Transverse colon (tissue), 4 donors: ENCODE data around the gene CACNA1S. TPM values are rescaled to one million over a fixed set of nuclear protein-coding genes. Genes with fewer than 3 reads are reported as not detected.

ENCODE experiments used
- DNase-seq: peaks from one replicate; pipeline ENCODE4 v3.0.0-alpha.2; 2019
- H3K27ac ChIP-seq, 4 donors: fragments of 200-600 bp; sonication (generic); 2 replicates each; pipeline ENCODE4 v1.5.1; 2016 to 2018; ENCODE audit warnings: inconsistent platforms in 4 of 4
- H3K27me3 ChIP-seq: fragments of 200-600 bp; sonication (generic); 2 replicates; pipeline ENCODE4 v1.5.1; 2017; ENCODE audit warnings: inconsistent platforms
- H3K36me3 ChIP-seq, 4 donors: fragments of 200-600 bp; sonication (generic); 2 replicates each; pipeline ENCODE4 v1.5.1; 2017 to 2019; ENCODE audit warnings: inconsistent platforms in 4 of 4
- H3K4me1 ChIP-seq, 4 donors: fragments of 200-600 bp; sonication (generic); 2 replicates each; pipeline ENCODE4 v1.5.1; 2017 to 2020; ENCODE audit warnings: inconsistent platforms in 4 of 4
- H3K4me3 ChIP-seq, 4 donors: fragments of 200-600 bp; sonication (generic); 1 replicate in 1 of 4; 2 replicates in 3 of 4; pipeline versions ENCODE4 v1.5.1 to v1.6.1; 2017 to 2019; ENCODE audit warnings: inconsistent platforms in 4 of 4
- H3K9me3 ChIP-seq, 2 donors: fragments of 200-600 bp; sonication (generic); 2 replicates each; pipeline ENCODE4 v1.5.1; 2017 to 2019; ENCODE audit warnings: inconsistent platforms in 2 of 2
- EP300 ChIP-seq: sonication (generic); formaldehyde crosslinking; IDR thresholded peaks from one replicate; pipeline ENCODE4 v1.6.1; 2017; ENCODE audit warnings: antibody characterized with exemption, low read depth
- POLR2A ChIP-seq: fragments of 450-650 bp; IDR thresholded peaks from one replicate; pipeline ENCODE4 v1.6.1; 2016; ENCODE audit warnings: antibody characterized with exemption, mild to moderate bottlenecking, moderate library complexity
- POLR2AphosphoS5 ChIP-seq, 3 donors: sonication (generic); formaldehyde crosslinking; IDR thresholded peaks; one replicate each; pipeline ENCODE4 v1.6.1; 2016; ENCODE audit warnings: antibody characterized with exemption in 3 of 3
- WGBS, 2 donors: methylation state at CpG; one replicate each; pipeline ENCODE4 v1.1.5; 2018; ENCODE audit warnings: low coverage in 1 of 2; 5-methylcytosine and 5-hydroxymethylcytosine counted together
- in situ Hi-C, 4 donors: fragments of 200-750 bp; cut with MboI; loops; one replicate each; pipeline versions ENCODE4 v1.15.0 to v1.15.1; 2017; ENCODE audit warnings: low sequenced_read_pairs in 3 of 4, low pct_ligation_motif_present in 1 of 4, low pct_unique_long_range_greater_than_20kb in 1 of 4
- intact Hi-C: fragments of 100-400 bp; cut with DNase I; formaldehyde crosslinking; loops from one replicate; pipeline ENCODE4 v1.15.1; 2023; ENCODE audit warnings: low total_unique reads
- total RNA-seq, 4 donors: library from RNA; depleted of rRNA; stranded (reverse); fragments of >200 nt; gene quantifications; one replicate each; pipeline ENCODE4 v1.1.0, GENCODE V29; 2016
- TF ChIP-seq, protein P1 (sequence below), 5 experiments: fragments of 200-600 bp in 3 of 5; fragments of 450-650 bp in 2 of 5; sonication (generic) in 3 of 5; IDR thresholded peaks; 1 replicate in 2 of 5; 2 replicates in 3 of 5; pipeline ENCODE4 v1.5.1; 2016 to 2017; ENCODE audit warnings: antibody characterized with exemption in 5 of 5, inconsistent platforms in 3 of 5, mild to moderate bottlenecking in 2 of 5, moderate library complexity in 1 of 5

Gene CACNA1S
- total RNA-seq, 4 donors from 2014 or later, result not detected

GRCh38 chr1:201020721-201021629, 91.3 kb downstream of the CACNA1S start:
- Histone ChIP-seq H3K9me3 (no peaks in the 10 kb centered on the region), H3K27ac (peak overlapping the region; percentile 74 to 82 (median 77)), H3K4me3 (no peak overlapping the region), H3K36me3 (no peaks in the 10 kb centered on the region), H3K4me1 (peaks cover 19 to 80% (median 45%) of the 10 kb centered on the region in 4 donors), H3K27me3 (no peaks in the 10 kb centered on the region)
- in situ Hi-C loops (no loop called here), intact Hi-C loops (no loop called here)
- TF ChIP-seq EP300, result no peak
- TF ChIP-seq, protein P1, sequence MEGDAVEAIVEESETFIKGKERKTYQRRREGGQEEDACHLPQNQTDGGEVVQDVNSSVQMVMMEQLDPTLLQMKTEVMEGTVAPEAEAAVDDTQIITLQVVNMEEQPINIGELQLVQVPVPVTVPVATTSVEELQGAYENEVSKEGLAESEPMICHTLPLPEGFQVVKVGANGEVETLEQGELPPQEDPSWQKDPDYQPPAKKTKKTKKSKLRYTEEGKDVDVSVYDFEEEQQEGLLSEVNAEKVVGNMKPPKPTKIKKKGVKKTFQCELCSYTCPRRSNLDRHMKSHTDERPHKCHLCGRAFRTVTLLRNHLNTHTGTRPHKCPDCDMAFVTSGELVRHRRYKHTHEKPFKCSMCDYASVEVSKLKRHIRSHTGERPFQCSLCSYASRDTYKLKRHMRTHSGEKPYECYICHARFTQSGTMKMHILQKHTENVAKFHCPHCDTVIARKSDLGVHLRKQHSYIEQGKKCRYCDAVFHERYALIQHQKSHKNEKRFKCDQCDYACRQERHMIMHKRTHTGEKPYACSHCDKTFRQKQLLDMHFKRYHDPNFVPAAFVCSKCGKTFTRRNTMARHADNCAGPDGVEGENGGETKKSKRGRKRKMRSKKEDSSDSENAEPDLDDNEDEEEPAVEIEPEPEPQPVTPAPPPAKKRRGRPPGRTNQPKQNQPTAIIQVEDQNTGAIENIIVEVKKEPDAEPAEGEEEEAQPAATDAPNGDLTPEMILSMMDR (IDR thresholded peaks at IDR 0.05), result peak in 4 of 5 experiments; percentile 12 to 23 (median 20)
- no peak for DNase-seq
- 64% methylated on average over 11 of the region's 11 CpGs; no CpG with 5 or more reads in 1 of the 2 donors for WGBS, 2 donors

DNA sequence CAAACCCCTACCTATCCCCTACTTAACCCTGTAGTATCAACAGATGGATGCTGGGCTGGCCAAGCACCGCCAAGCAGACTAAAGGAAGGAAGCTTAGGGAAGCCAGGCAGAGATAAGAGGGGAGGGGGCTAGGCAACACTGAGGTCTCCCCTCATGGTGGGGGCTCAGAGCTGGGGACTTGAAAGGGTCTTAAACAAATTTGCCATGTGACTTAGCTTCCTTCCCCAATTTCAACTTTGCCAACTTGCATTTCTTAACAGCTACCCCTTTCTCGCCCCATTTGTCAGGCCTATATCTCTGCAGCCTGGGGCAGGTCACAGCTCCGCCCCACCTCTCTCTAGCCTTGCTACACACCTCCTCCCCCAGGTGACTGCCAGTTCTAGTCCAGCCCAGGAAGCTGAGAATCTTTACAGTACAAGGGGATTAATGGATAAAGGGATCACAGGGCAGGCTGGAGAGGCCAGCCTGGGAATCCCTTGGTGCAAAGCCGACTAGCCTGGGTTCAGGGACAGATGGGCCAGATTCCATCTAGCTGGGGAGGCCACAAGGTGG, 92.1 kb downstream of the CACNA1S start:
- Histone ChIP-seq H3K4me3 (no peak overlapping the region), H3K4me1 (peaks cover 22 to 81% (median 50%) of the 10 kb centered on the region in 4 donors), H3K36me3 (no peaks in the 10 kb centered on the region), H3K27me3 (no peaks in the 10 kb centered on the region), H3K9me3 (no peaks in the 10 kb centered on the region), H3K27ac (peak overlapping the region; percentile 74 to 82 (median 77))
- TF ChIP-seq POLR2A, result no peak
- TF ChIP-seq, protein P1 (IDR thresholded peaks at IDR 0.05), result no peak
- TF ChIP-seq POLR2AphosphoS5 (IDR thresholded peaks at IDR 0.05), result peak in 1 of 3 donors; percentile 20
- TF ChIP-seq EP300, result no peak
- in situ Hi-C loops, result no loop called here
- WGBS, 2 donors, result 49% methylated on average over 4 of the region's 4 CpGs; no CpG with 5 or more reads in 1 of the 2 donors
- intact Hi-C loops, result no loop called here
- peak; percentile 65 for DNase-seq

DNA sequence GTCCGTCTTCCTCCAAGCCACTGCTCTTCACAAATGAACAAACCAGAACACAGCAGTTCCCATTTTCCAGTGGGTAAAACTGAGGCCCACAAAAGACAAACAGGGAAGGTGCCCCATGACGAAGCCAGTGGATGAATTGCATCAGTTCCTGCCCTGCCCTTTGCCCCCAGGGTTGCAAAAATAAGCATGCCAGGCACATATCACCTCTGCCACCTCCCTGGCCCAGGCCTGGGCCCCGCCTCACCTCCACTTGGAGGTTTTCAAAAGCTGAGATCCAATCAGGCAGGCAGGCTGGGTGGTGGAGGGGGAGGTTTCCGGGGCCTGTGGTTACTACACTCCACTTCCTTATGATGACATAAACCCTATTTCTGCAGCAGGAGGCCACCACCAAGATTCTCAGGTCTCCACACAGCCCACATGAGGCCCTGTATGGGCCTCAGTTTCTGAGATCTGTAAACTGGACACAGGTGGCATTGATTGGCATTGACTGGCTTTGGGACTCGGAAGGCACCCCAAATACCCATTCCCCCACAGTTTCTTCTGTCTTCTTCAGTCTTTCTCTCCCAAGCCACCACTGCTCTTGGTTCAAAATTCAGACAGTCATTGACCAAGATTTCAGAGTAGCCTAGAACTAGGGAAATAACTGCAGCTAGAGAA, 92.8 kb downstream of the CACNA1S start:
- Histone ChIP-seq H3K4me1 (peaks cover 22 to 88% (median 51%) of the 10 kb centered on the region in 4 donors), H3K27ac (peak overlapping the region; percentile 74 to 82 (median 77)), H3K9me3 (no peaks in the 10 kb centered on the region), H3K4me3 (no peak overlapping the region), H3K27me3 (no peaks in the 10 kb centered on the region), H3K36me3 (no peaks in the 10 kb centered on the region)
- in situ Hi-C loops (no loop called here), intact Hi-C loops (no loop called here)
- DNase-seq, result peak; percentile 90
- WGBS, 2 donors, result 53 to 76% methylated on average over 2 to 5 of the region's 5 CpGs
- TF ChIP-seq EP300 (no peak), POLR2A (peak; percentile 54), POLR2AphosphoS5 (IDR thresholded peaks at IDR 0.05) (peak; percentile 20 to 76 (median 50))
- TF ChIP-seq, protein P1 (IDR thresholded peaks at IDR 0.05), result no peak

DNA sequence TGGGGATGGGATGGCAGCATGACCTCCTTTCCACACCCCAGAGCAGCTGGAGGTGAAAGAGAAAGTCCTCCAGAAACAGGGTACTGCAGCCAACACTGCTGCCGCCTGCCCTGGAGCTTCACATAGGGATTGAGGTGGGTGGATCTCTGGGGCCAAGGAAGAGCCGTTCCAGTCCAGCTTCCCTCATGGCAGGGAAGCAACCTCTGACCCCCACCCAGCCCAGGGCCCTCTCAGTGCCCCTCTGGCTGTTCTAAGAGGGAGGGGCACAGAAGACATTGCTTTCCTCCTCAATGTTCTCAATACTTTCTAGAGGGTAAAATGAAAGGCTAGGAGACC, 94.4 kb downstream of the CACNA1S start:
- Histone ChIP-seq H3K9me3 (no peaks in the 10 kb centered on the region), H3K27me3 (no peaks in the 10 kb centered on the region), H3K27ac (no peak overlapping the region), H3K4me1 (peaks cover 22 to 81% (median 46%) of the 10 kb centered on the region in 4 donors), H3K4me3 (no peak overlapping the region), H3K36me3 (no peaks in the 10 kb centered on the region)
- 74% methylated on average over 2 of the region's 2 CpGs; no CpG with 5 or more reads in 1 of the 2 donors for WGBS, 2 donors
- intact Hi-C loops (no loop called here), in situ Hi-C loops (no loop called here)
- no peak for TF ChIP-seq EP300
- TF ChIP-seq POLR2AphosphoS5 (IDR thresholded peaks at IDR 0.05), result no peak
- no peak for TF ChIP-seq POLR2A
- TF ChIP-seq, protein P1 (IDR thresholded peaks at IDR 0.05), result no peak
- DNase-seq, result no peak
